Adrenal gland (tissue), 12 donors: Measurements from ENCODE around the gene HPN. TPM values are rescaled to one million over a fixed set of nuclear protein-coding genes. Genes with fewer than 3 reads are reported as not detected.
"Not testable (repeated sequence)": the region's sequence is repeated elsewhere in the genome, so short reads cannot be mapped to it uniquely, and the experiment has no call there.

Source experiments
- DNase-seq, 7 donors: peaks; one replicate each; pipeline ENCODE4 v3.0.0-alpha.2; 2019 to 2020
- H3K27ac ChIP-seq, 5 donors: fragments of 200-600 bp; sonication (generic) in 4 of 5; 1 replicate in 3 of 5; 2 replicates in 2 of 5; pipeline versions ENCODE4 v1.5.1 to v1.8.0; 2016 to 2020; ENCODE audit warnings: mild to moderate bottlenecking in 1 of 5
- H3K27me3 ChIP-seq: fragments of 200-600 bp; 2 replicates; pipeline ENCODE4 v1.8.0; 2021
- H3K36me3 ChIP-seq, 2 donors: fragments of 200-600 bp; replicated peaks in 1 of 2; 1 replicate in 1 of 2; 2 replicates in 1 of 2; pipeline versions ENCODE4 v1.5.1 to v1.8.0; 2018 to 2022
- H3K4me1 ChIP-seq, 2 donors: fragments of 200-600 bp; replicated peaks in 1 of 2; 1 replicate in 1 of 2; 2 replicates in 1 of 2; pipeline versions ENCODE4 v1.5.1 to v1.8.0; 2018 to 2021
- H3K4me3 ChIP-seq, 4 donors: fragments of 200-600 bp; sonication (generic) in 3 of 4; one replicate each; pipeline ENCODE4 v1.5.1; 2016 to 2018
- H3K9me3 ChIP-seq, 3 donors: fragments of 200-600 bp; sonication (generic) in 1 of 3; replicated peaks in 1 of 3; 1 replicate in 2 of 3; 2 replicates in 1 of 3; pipeline versions ENCODE4 v1.5.1 to v1.8.0; 2016 to 2021
- POLR2A ChIP-seq, 2 donors: fragments of 450-650 bp; IDR thresholded peaks; one replicate each; pipeline ENCODE4 v1.6.1; 2017; ENCODE audit warnings: antibody characterized with exemption in 2 of 2, mild to moderate bottlenecking in 2 of 2, moderate library complexity in 1 of 2
- WGBS, 4 donors: extraction: QIAGEN DNeasy Blood & Tissue Kit in 2 of 4; methylation state at CpG; one replicate each; pipeline versions ENCODE4 v1.1.5 to v1.1.7; 2013 to 2017; 5-methylcytosine and 5-hydroxymethylcytosine counted together
- intact Hi-C, 2 donors: fragments of 100-400 bp; cut with DNase I; formaldehyde crosslinking; loops; one replicate each; pipeline versions ENCODE4 v1.14.1 to v1.15.0; 2022 to 2023
- polyA plus RNA-seq, 3 donors: library from polyadenylated mRNA; stranded (reverse); fragments of 200-250 nt in 2 of 3; fragments of 350-450 nt in 1 of 3; fragmentation: Illumina TruSeq in 1 of 3; extraction: RNeasy Lipid Tissue Mini Kit (QIAGEN cat#74804) in 1 of 3; gene quantifications; one replicate each; pipeline ENCODE4 v1.2.3, GENCODE V29; 2013 to 2014
- total RNA-seq, 9 donors: library from RNA; depleted of rRNA in 4 of 9; stranded (reverse); fragments of >200 nt in 4 of 9; fragments of 120-200 nt in 1 of 9; fragmentation: NEBNext Ultra II Directional in 1 of 9; extraction: Animal tissue kit (Norgen Biotek cat#: 25700) in 1 of 9; gene quantifications; one replicate each; pipeline versions ENCODE4 v1.1.0 to v1.2.4, GENCODE V29; 2013 to 2023
- TF ChIP-seq, protein P1 (sequence below), 6 experiments: fragments of 450-650 bp in 4 of 6; fragments of 200-600 bp in 2 of 6; sonication (generic) in 1 of 6; IDR thresholded peaks; 1 replicate in 5 of 6; 2 replicates in 1 of 6; pipeline versions ENCODE4 v1.5.1 to v1.8.0; 2016 to 2021; ENCODE audit warnings: antibody characterized with exemption in 6 of 6, mild to moderate bottlenecking in 2 of 6, moderate library complexity in 1 of 6
- donor health status: healthy with polysubstance abuse.
- donor health status: Bipolar disorder and iron deficiency.
- donor health status: DM: yes; HTN: yes; CAD: no.
- donor health status: DM: no; HTN: no; CAD: no.
- donor health status: DM: no; HTN: no; CAD: no.
- donor health status: DM: yes; HTN: yes; CAD: no.

The HPN gene
- total and polyA plus RNA-seq, 12 donors = 0.20 to 2.6 (median 0.88) TPM; not detected in 2

DNA sequence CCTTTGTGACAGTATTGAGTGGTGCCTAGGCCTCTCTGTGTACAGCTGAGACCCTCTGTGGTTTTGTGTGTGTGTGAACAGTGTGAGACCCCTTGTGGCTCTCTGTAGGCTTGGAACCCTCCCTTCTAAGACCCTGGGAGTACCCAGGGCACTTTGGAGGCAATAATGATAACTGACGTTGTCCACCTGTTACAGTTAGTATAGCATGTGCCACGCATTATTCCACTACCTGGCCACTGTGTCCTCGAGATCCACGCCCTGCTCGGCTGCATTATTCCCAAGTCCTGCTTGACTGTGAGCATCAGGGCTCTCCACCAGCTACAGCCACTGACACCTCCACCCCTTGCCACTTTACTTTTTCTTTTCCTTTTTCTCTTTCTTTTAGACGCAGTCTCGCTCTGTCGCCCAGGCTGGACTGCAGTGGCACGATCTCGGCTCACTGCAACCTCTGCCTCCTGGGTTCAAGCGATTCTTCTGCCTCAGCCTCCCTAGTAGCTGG, 39.4 kb upstream of the HPN start:
- Histone ChIP-seq H3K36me3 (no peaks in the 10 kb centered on the region), H3K27ac (peak overlapping the region in 2 of 5 donors; percentile 33 to 97), H3K9me3 (no peaks in the 10 kb centered on the region), H3K4me3 (peak overlapping the region in 1 of 4 donors; percentile 97), H3K27me3 (no peaks in the 10 kb centered on the region), H3K4me1 (peaks cover 48 to 63% of the 10 kb centered on the region in 2 donors)
- intact Hi-C loops = no loop called here
- TF ChIP-seq POLR2A (IDR thresholded peaks at IDR 0.05) = no peak
- TF ChIP-seq, protein P1, sequence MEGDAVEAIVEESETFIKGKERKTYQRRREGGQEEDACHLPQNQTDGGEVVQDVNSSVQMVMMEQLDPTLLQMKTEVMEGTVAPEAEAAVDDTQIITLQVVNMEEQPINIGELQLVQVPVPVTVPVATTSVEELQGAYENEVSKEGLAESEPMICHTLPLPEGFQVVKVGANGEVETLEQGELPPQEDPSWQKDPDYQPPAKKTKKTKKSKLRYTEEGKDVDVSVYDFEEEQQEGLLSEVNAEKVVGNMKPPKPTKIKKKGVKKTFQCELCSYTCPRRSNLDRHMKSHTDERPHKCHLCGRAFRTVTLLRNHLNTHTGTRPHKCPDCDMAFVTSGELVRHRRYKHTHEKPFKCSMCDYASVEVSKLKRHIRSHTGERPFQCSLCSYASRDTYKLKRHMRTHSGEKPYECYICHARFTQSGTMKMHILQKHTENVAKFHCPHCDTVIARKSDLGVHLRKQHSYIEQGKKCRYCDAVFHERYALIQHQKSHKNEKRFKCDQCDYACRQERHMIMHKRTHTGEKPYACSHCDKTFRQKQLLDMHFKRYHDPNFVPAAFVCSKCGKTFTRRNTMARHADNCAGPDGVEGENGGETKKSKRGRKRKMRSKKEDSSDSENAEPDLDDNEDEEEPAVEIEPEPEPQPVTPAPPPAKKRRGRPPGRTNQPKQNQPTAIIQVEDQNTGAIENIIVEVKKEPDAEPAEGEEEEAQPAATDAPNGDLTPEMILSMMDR (IDR thresholded peaks at IDR 0.05) = no peak
- 88 to 91% (median 89%) methylated on average over 11 of the region's 11 CpGs for WGBS, 4 donors
- DNase-seq = no peak

DNA sequence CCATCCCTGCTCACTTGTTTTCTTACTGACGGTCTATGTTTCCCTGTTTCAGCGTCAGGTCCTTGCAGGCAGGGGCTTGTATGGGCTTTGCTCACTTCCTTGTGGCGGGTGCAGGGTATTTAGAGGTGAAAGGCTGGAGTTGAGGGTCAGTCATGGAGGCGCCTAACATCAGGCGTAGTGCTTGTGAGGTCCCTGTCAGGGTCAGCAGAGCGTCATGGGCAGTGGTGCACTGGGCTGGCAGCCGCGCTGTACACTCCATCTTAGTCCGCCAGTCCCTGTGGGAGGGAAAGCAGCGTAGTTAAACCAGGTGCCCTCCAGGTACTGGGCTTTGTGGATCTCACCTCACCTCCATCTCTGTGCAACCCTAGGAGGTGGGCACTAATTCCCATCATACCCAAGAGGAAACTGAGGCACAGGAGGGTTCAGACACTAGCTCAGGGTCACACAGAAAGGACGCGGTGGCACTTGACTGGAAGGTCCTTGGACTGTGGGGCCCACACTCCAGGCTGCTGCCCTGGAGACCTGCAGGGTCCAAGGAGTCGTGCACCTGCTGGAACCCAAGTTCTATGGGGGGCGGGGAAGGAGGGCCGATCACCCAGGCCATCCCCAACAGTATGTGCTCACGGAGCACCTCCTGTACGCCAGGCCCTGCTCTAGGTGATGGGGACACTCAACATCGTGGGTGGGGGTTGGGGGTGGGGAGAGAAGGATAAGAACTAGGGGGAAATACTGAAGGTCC, 36.8 kb upstream of the HPN start:
- intact Hi-C loops = no loop called here
- peaks cover 62 to 65% of the 10 kb centered on the region in 2 donors for H3K4me1 ChIP-seq
- no peaks in the 10 kb centered on the region for H3K27me3 ChIP-seq
- TF ChIP-seq, protein P1 (IDR thresholded peaks at IDR 0.05) = no peak
- no peak for TF ChIP-seq POLR2A (IDR thresholded peaks at IDR 0.05)
- H3K36me3 ChIP-seq = peaks cover 0 to 4% of the 10 kb centered on the region in 2 donors
- H3K9me3 ChIP-seq = no peaks in the 10 kb centered on the region
- WGBS, 4 donors = 81 to 88% (median 85%) methylated on average over 8 to 18 of the region's 18 CpGs
- DNase-seq = no peak
- H3K27ac ChIP-seq = peak overlapping the region in 3 of 5 donors; percentile 68 to 81 (median 73)
- no peak overlapping the region for H3K4me3 ChIP-seq

DNA sequence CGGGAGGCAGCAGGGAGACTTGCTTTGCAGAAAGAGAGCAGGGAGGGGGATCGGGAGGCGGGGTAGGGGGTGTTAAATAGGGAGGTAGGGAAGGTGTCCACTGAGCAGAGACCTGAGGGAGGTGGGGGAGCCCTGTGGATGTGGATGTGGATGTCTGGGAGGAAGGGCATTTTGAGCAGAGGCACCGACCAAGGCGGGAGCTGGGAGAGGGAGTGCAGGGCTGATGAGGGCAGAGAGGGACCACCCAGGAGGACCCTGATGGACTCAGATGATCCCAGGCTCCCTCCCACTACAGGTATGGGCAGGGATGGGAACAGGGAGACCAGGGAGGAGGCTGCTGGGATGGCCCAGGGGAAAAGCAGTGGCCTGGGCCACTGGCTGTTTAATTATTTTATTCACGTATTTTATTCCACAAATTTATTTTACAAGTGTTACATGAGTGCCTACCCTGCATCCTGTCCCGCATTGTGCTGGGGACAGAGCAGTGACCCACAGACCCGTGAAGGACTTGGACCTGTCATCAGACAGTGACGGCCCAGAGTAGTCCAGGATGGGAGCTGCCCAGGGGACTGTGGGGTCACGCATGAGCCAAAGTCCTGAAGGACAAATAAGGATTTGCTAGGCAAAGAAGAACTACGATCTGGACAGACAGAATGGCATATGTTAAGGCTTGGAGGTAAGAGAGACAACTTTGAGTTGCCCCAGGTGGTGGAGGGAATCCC, 36.1 kb upstream of the HPN start:
- 63 to 74% (median 65%) methylated on average over 11 of the region's 11 CpGs for WGBS, 4 donors
- DNase-seq = peak in 4 of 7 donors; percentile 30 to 55 (median 44)
- TF ChIP-seq, protein P1 (IDR thresholded peaks at IDR 0.05) = no peak
- no peak for TF ChIP-seq POLR2A (IDR thresholded peaks at IDR 0.05)
- peaks cover 0 to 11% of the 10 kb centered on the region in 2 donors for H3K36me3 ChIP-seq
- intact Hi-C loops = no loop called here
- H3K9me3 ChIP-seq = no peaks in the 10 kb centered on the region
- no peaks in the 10 kb centered on the region for H3K27me3 ChIP-seq
- H3K27ac ChIP-seq = peak overlapping the region; percentile 65 to 81 (median 73)
- H3K4me3 ChIP-seq = no peak overlapping the region
- peaks cover 62 to 64% of the 10 kb centered on the region in 2 donors for H3K4me1 ChIP-seq

DNA sequence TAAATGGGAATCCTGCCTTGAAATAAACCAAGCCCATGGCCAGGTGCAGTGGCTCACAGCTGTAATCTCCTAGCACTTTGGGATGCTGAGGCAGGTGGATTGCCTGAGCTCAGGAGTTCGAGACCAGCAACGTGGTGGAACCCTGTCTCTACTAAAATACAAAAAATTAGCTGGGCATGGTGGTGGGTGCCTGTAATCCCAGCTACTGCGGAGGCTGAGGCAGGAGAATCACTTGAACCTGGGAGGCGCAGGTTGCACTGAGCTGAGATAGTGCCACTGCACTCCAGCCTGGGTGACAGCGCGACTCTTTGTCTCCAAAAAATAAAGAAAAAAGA, 35.5 kb upstream of the HPN start:
- DNase-seq, H3K27me3 ChIP-seq, intact Hi-C loops, H3K9me3 ChIP-seq, H3K4me3 ChIP-seq: not testable (repeated sequence)
- Histone ChIP-seq H3K27ac (peak overlapping the region; percentile 65 to 81 (median 73)), H3K36me3 (peaks cover 0 to 17% of the 10 kb centered on the region in 2 donors), H3K4me1 (peaks cover 60 to 64% of the 10 kb centered on the region in 2 donors)
- WGBS, 4 donors = 43 to 66% (median 60%) methylated on average over 6 of the region's 6 CpGs
